Measurements from ENCODE around the gene AFAP1.

The AFAP1 gene

GRCh38 chr4:7802093-7802726 lies 137.5 kb downstream of the AFAP1 start:
- peak; percentile 78 for DNase-seq (ENCODE audit: low read depth)

GRCh38 chr4:7801641-7802040 lies 138.0 kb downstream of the AFAP1 start:
- no peak for DNase-seq (ENCODE audit: low read depth)

- DNase-seq (ENCODE audit: low read depth): no peak
Measured at GRCh38 chr4:7801001-7801400, 138.7 kb downstream of the AFAP1 start.

- no peak for DNase-seq (ENCODE audit: low read depth)
Measured at GRCh38 chr4:7800410-7800809, 139.3 kb downstream of the AFAP1 start.

GRCh38 chr4:7799736-7800135 lies 139.9 kb downstream of the AFAP1 start:
- no peak for DNase-seq (ENCODE audit: low read depth)

- no peak for DNase-seq (ENCODE audit: low read depth)
Measured at GRCh38 chr4:7799306-7799705, 140.4 kb downstream of the AFAP1 start.

- DNase-seq (ENCODE audit: low read depth): peak; percentile 20
Measured at GRCh38 chr4:7798178-7798995, 141.3 kb downstream of the AFAP1 start.

- no peak for DNase-seq (ENCODE audit: low read depth)
Measured at GRCh38 chr4:7797330-7797729, 142.3 kb downstream of the AFAP1 start.

- no peak for DNase-seq (ENCODE audit: low read depth)
Measured at GRCh38 chr4:7795983-7796382, 143.7 kb downstream of the AFAP1 start.

GRCh38 chr4:7793186-7793585 lies 146.5 kb downstream of the AFAP1 start:
- DNase-seq (ENCODE audit: low read depth): no peak

- no peak for DNase-seq (ENCODE audit: low read depth)
Measured at GRCh38 chr4:7792616-7793015, 147.0 kb downstream of the AFAP1 start.

- DNase-seq (ENCODE audit: low read depth): no peak
Measured at GRCh38 chr4:7790999-7791398, 148.7 kb downstream of the AFAP1 start.

- no peak for DNase-seq (ENCODE audit: low read depth)
Measured at GRCh38 chr4:7790023-7790422, 149.6 kb downstream of the AFAP1 start.

- DNase-seq (ENCODE audit: low read depth): no peak
Measured at GRCh38 chr4:7788694-7789425, 150.8 kb downstream of the AFAP1 start.

GRCh38 chr4:7788193-7788592 lies 151.5 kb downstream of the AFAP1 start:
- DNase-seq (ENCODE audit: low read depth): no peak

GRCh38 chr4:7787681-7788141 lies 151.9 kb downstream of the AFAP1 start:
- no peak for DNase-seq (ENCODE audit: low read depth)

GRCh38 chr4:7787067-7787466 lies 152.6 kb downstream of the AFAP1 start:
- no peak for DNase-seq (ENCODE audit: low read depth)

GRCh38 chr4:7786517-7786916 lies 153.1 kb downstream of the AFAP1 start:
- DNase-seq (ENCODE audit: low read depth): no peak

- DNase-seq (ENCODE audit: low read depth): no peak
Measured at GRCh38 chr4:7786040-7786439, 153.6 kb downstream of the AFAP1 start.

GRCh38 chr4:7785017-7785416 lies 154.6 kb downstream of the AFAP1 start:
- peak; percentile 15 for DNase-seq (ENCODE audit: low read depth)

GRCh38 chr4:7784131-7784870 lies 155.4 kb downstream of the AFAP1 start:
- DNase-seq (ENCODE audit: low read depth): no peak

- DNase-seq (ENCODE audit: low read depth): no peak
Measured at GRCh38 chr4:7783541-7783940, 156.1 kb downstream of the AFAP1 start.
